GM12878 (cell line): ENCODE measurements around the gene RNF186. TPM values are rescaled to one million over a fixed set of nuclear protein-coding genes. Genes with fewer than 3 reads are reported as not detected.

Experiments
- ATAC-seq: fragments of 200-7000 bp; cut with Tn5 transposase; 3 replicates; pipeline ENCODE4 v1.9.1; 2020; ENCODE audit warnings: mild to moderate bottlenecking, moderate library complexity
- BruUV-seq: library from RNA; stranded (reverse); fragments of 400-500 nt; replicated peaks from 2 replicates; lab custom pipeline; 2021; lab: Mats Ljungman, UMichigan
- CTCF ChIA-PET: fragments of 300-600 bp; sonication (Branson Sonifier 250); formaldehyde crosslinking; extraction: SDS; loops from one replicate; lab custom pipeline; 2021; ENCODE audit warnings: inconsistent platforms; lab: Yijun Ruan, JAX
- POLR2A ChIA-PET: fragments of 350-600 bp; formaldehyde crosslinking; extraction: SDS; loops from one replicate; lab custom pipeline; 2021; ENCODE audit warnings: inconsistent platforms; lab: Charles Lee
- RAD21 ChIA-PET: fragments of 300-600 bp; sonication (Branson Sonifier 250); formaldehyde crosslinking; loops from one replicate; lab custom pipeline; 2023; ENCODE audit warnings: antibody characterized with exemption; ENCODE audit not compliant: unreplicated experiment; lab: Charles Lee
- SMC1A ChIA-PET: fragments of 300-600 bp; sonication (Branson Sonifier 250); formaldehyde crosslinking; loops from one replicate; lab custom pipeline; 2023; ENCODE audit not compliant: unreplicated experiment, uncharacterized antibody; lab: Charles Lee
- DNase-seq: peaks from one replicate; pipeline ENCODE4 v3.0.0-alpha.2; 2011; ENCODE audit warnings: low read depth, low spot score
- FAIRE-seq: peaks from 3 replicates; lab custom pipeline; 2011; peaks lifted over from hg19 to GRCh38; lab: Jason Lieb, UNC
- H2AFZ ChIP-seq: 2 replicates; pipeline ENCODE4 v1.6.0; 2011; ENCODE audit warnings: low read depth, low read length, control low read depth; ENCODE audit not compliant: control insufficient read depth
- H3K27ac ChIP-seq: 2 replicates; pipeline ENCODE4 v1.5.1; 2011; ENCODE audit warnings: control low read depth; ENCODE audit not compliant: control insufficient read depth, insufficient read depth
- H3K27me3 ChIP-seq, 2 experiments: replicated peaks in 1 of 2; 2 replicates each; pipeline versions ENCODE4 v1.6.0 to v1.6.1; 2011; ENCODE audit warnings: low read length in 1 of 2; ENCODE audit not compliant: control insufficient read depth in 2 of 2, insufficient read depth in 2 of 2
- H3K36me3 ChIP-seq, 2 experiments: 2 replicates each; pipeline ENCODE4 v1.5.1; 2011; ENCODE audit warnings: low read length in 1 of 2; ENCODE audit not compliant: control insufficient read depth in 2 of 2, insufficient read depth in 2 of 2
- H3K4me1 ChIP-seq: 2 replicates; pipeline ENCODE4 v1.6.1; 2011; ENCODE audit warnings: mild to moderate bottlenecking, low read length, moderate library complexity, mixed read lengths; ENCODE audit not compliant: control insufficient read depth, insufficient read depth
- H3K4me2 ChIP-seq: 2 replicates; pipeline ENCODE4 v1.6.0; 2011; ENCODE audit warnings: control low read depth; ENCODE audit not compliant: control insufficient read depth, insufficient read depth
- H3K4me3 ChIP-seq: fragments of 200-600 bp; sonication (generic); 2 replicates; pipeline ENCODE4 v1.5.1; 2016
- H3K79me2 ChIP-seq: 2 replicates; pipeline ENCODE4 v1.6.0; 2011; ENCODE audit warnings: low read length; ENCODE audit not compliant: control insufficient read depth, insufficient read depth
- H3K9ac ChIP-seq: 2 replicates; pipeline ENCODE4 v1.8.0; 2011; ENCODE audit warnings: low read length, control low read depth, mixed read lengths; ENCODE audit not compliant: control insufficient read depth, insufficient read depth
- H3K9me3 ChIP-seq: replicated peaks from 3 replicates; pipeline ENCODE4 v1.5.1; 2011; ENCODE audit warnings: mild to moderate bottlenecking, low read length; ENCODE audit not compliant: control insufficient read depth, insufficient read depth
- H4K20me1 ChIP-seq: 2 replicates; pipeline ENCODE4 v1.6.0; 2011; ENCODE audit not compliant: control insufficient read depth, insufficient read depth
- ASH2L ChIP-seq: fragments of 300-600, 200-600 bp; sonication (generic); IDR thresholded peaks from 2 replicates; pipeline ENCODE4 v1.6.1; 2017; ENCODE audit warnings: low read depth, mild to moderate bottlenecking, borderline replicate concordance
- CBX3 ChIP-seq: fragments of 200-600 bp; sonication (generic); IDR thresholded peaks from 2 replicates; pipeline ENCODE4 v1.6.1; 2016; ENCODE audit warnings: low read depth, borderline replicate concordance
- DPF2 ChIP-seq: fragments of 450-650 bp; IDR thresholded peaks from 2 replicates; pipeline ENCODE4 v1.6.1; 2017; ENCODE audit warnings: mild to moderate bottlenecking
- FOXM1 ChIP-seq: IDR thresholded peaks from 2 replicates; pipeline ENCODE4 v1.6.1; 2012; ENCODE audit warnings: low read depth, mild to moderate bottlenecking, inconsistent platforms, low read length, moderate library complexity
- GABPA ChIP-seq: IDR thresholded peaks from 2 replicates; pipeline ENCODE4 v1.6.1; 2014; ENCODE audit warnings: antibody characterized with exemption, low read depth, mild to moderate bottlenecking, inconsistent platforms
- HCFC1 ChIP-seq: fragments of 150-350 bp; IDR thresholded peaks from 2 replicates; pipeline ENCODE4 v1.6.1; 2014; ENCODE audit warnings: low read length
- HDAC6 ChIP-seq: fragments of 200-600 bp; sonication (generic); IDR thresholded peaks from one replicate; pipeline ENCODE4 v1.8.0; 2017; ENCODE audit warnings: antibody characterized with exemption; ENCODE audit not compliant: unreplicated experiment
- HDGF ChIP-seq: fragments of 450-650 bp; IDR thresholded peaks from 2 replicates; pipeline ENCODE4 v1.6.1; 2016; ENCODE audit warnings: antibody characterized with exemption
- NFIC ChIP-seq: IDR thresholded peaks from 2 replicates; pipeline ENCODE4 v1.6.1; 2012; ENCODE audit warnings: low read depth, mild to moderate bottlenecking, inconsistent platforms, low read length, moderate library complexity
- POLR2AphosphoS2 ChIP-seq: IDR thresholded peaks from 2 replicates; pipeline ENCODE4 v1.6.1; 2011; ENCODE audit warnings: low read depth, mild to moderate bottlenecking, low read length, improper control_type of control experiment, moderate library complexity
- POU2F2 ChIP-seq: IDR thresholded peaks from 3 replicates; pipeline ENCODE4 v1.6.1; 2011; ENCODE audit warnings: low read depth, mild to moderate bottlenecking, low read length, borderline replicate concordance
- RCOR1 ChIP-seq: conservative IDR thresholded peaks from 2 replicates; pipeline ENCODE4 v1.6.1; 2012; ENCODE audit warnings: low read depth, low read length, improper control_type of control experiment
- SIN3A ChIP-seq: IDR thresholded peaks from 2 replicates; pipeline ENCODE4 v1.6.1; 2012; ENCODE audit warnings: low read depth, low read length, improper control_type of control experiment
- STAT1 ChIP-seq: fragments of 450-650 bp; conservative IDR thresholded peaks from 2 replicates; pipeline ENCODE4 v1.6.1; 2014; ENCODE audit warnings: antibody characterized with exemption, mild to moderate bottlenecking
- SUPT20H ChIP-seq: IDR thresholded peaks from 2 replicates; pipeline ENCODE4 v1.6.1; 2011; ENCODE audit warnings: low read depth, mild to moderate bottlenecking, low read length, moderate library complexity, borderline replicate concordance; ENCODE audit not compliant: control insufficient read depth
- TCF3 ChIP-seq: IDR thresholded peaks from 2 replicates; pipeline ENCODE4 v1.6.1; 2012; ENCODE audit warnings: low read depth, mild to moderate bottlenecking, low read length, borderline replicate concordance; ENCODE audit not compliant: insufficient read depth
- TCF7 ChIP-seq: IDR thresholded peaks from 2 replicates; pipeline ENCODE4 v1.6.1; 2014; ENCODE audit warnings: antibody characterized with exemption, borderline replicate concordance
- YBX1 ChIP-seq: fragments of 450-650 bp; IDR thresholded peaks from 2 replicates; pipeline ENCODE4 v1.6.1; 2016; ENCODE audit warnings: antibody characterized with exemption
- WGBS: methylation state at CpG from one replicate; pipeline ENCODE4 v1.1.6; 2016; ENCODE audit warnings: low lambda C conversion rate; ENCODE audit not compliant: insufficient replicate concordance, insufficient coverage; ENCODE audit errors: missing lambda C conversion rate; 5-methylcytosine and 5-hydroxymethylcytosine counted together
- in situ Hi-C: fragments of 300-500 bp; cut with MboI; formaldehyde crosslinking; loops from 9 replicates; pipeline ENCODE4 v1.14.3; 2018; ENCODE audit warnings: mixed read lengths
- intact Hi-C: fragments of 100-400 bp; cut with micrococcal nuclease; formaldehyde crosslinking; loops from one replicate; pipeline ENCODE4 v1.14.2; 2022; ENCODE audit not compliant: unreplicated experiment
- polyA plus RNA-seq, 11 experiments: library from polyadenylated mRNA; depleted of rRNA in 4 of 11; unstranded in 6 of 11; stranded (reverse) in 5 of 11; fragments of >200 nt; fragmentation: Nextera tagmentation in 4 of 11; fragmentation: Illumina TruSeq in 1 of 11; extraction: Ambion mirVana in 4 of 11; extraction: Trizol in 1 of 11; gene quantifications; 1 replicate in 1 of 11; 2 replicates in 10 of 11; pipeline versions ENCODE4 v1.2.1 to v1.2.3, GENCODE V29; 2011 to 2016; ENCODE audit warnings: inconsistent platforms in 2 of 11, missing spikeins in 2 of 11, low read depth in 1 of 11
- total RNA-seq, 4 experiments: library from RNA; depleted of rRNA in 3 of 4; stranded (reverse); fragments of >200 nt in 3 of 4; fragmentation: Illumina TruSeq in 1 of 4; extraction: Trizol in 1 of 4; gene quantifications; 2 replicates each; pipeline versions ENCODE4 v1.2.1 to v1.2.3, GENCODE V29; 2013 to 2021
- TF ChIP-seq, protein P1 (sequence below): IDR thresholded peaks from 2 replicates; pipeline ENCODE4 v1.6.1; 2012; ENCODE audit warnings: low read length, inconsistent platforms
- TF ChIP-seq, protein P2 (sequence below): IDR thresholded peaks from 2 replicates; pipeline ENCODE4 v1.6.1; 2011; ENCODE audit warnings: mild to moderate bottlenecking, low read depth, low read length, moderate library complexity; ENCODE audit not compliant: insufficient replicate concordance

RNF186 gene
- total and polyA plus RNA-seq, 10 of the 15 experiments (the other 5 are each of a cell fraction or from before 2014, with no cell fraction given), result not detected

DNA sequence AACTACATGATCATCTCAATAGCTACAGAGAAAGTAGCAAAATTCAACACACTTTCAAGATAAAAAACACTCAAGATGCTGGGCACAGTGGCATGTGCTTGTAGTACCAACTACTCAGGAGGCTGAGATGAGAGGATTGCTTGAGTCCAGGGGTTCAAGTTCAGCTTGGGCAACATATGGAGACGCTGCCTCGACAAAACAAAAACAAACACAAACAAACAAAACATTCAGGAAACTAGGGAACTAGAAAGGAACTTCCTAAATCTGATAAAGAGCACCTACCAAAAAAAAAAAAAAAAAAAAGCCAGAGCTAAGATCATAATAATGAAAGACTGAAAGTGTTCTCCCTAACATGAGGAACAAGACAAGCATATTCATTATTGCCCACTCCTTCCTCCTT, 22.8 kb upstream of the RNF186 start:
- H4K20me1 ChIP-seq, result no peaks in the 10 kb centered on the region
- no peaks in the 10 kb centered on the region for H3K79me2 ChIP-seq
- H3K4me2 ChIP-seq, result no peak overlapping the region
- no peak overlapping the region for H2AFZ ChIP-seq
- no TSS peak for BruUV-seq
- no peaks in the 10 kb centered on the region for H3K27me3 ChIP-seq
- no peaks in the 10 kb centered on the region for H3K36me3 ChIP-seq
- H3K4me1 ChIP-seq, result no peaks in the 10 kb centered on the region
- intact Hi-C loops, result no loop called here
- H3K9me3 ChIP-seq, result no peaks in the 10 kb centered on the region
- no peak overlapping the region for H3K27ac ChIP-seq
- DNase-seq, result no peak
- RAD21 ChIA-PET, result no interaction called here
- TF ChIP-seq CBX3, result no peak
- no peak for TF ChIP-seq ASH2L
- TF ChIP-seq SIN3A, result no peak
- no peak for TF ChIP-seq HCFC1
- no peak for TF ChIP-seq POLR2AphosphoS2
- TF ChIP-seq HDAC6, result no peak
- TF ChIP-seq RCOR1, result no peak
- TF ChIP-seq YBX1, result no peak
- TF ChIP-seq GABPA, result no peak
- TF ChIP-seq STAT1, result no peak
- TF ChIP-seq, all 136 proteins: peak for 0
- no peak overlapping the region for H3K9ac ChIP-seq
- 0% methylated on average over 2 of the region's 2 CpGs for WGBS
- in situ Hi-C loops, result no loop called here
- H3K4me3 ChIP-seq, result no peak overlapping the region
- ChIA-PET SMC1A (no interaction called here), POLR2A (no interaction called here), CTCF (no interaction called here)
- FAIRE-seq (no peak), ATAC-seq (no peak)

DNA sequence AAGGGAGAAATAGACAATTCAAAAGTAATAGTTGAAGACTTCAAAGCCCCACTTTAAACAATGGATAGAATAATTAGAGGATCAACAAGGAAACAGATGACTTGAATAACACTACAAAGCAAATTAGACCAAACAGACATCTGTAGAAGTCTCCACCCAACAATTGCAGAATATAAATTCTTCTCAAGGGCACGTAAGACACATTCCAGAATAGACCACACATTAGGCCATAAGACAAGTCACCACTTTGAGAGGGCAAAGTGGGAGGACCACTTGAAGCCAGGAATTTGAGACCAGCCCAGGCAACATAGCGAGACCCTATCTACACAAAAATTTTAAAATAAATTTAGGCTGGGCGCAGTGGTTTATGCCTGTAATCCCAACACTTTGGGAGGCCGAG, 20.5 kb upstream of the RNF186 start:
- FAIRE-seq (no peak), ATAC-seq (no peak), DNase-seq (no peak)
- no peaks in the 10 kb centered on the region for H3K27me3 ChIP-seq
- CTCF ChIA-PET, result no interaction called here
- H3K79me2 ChIP-seq, result no peaks in the 10 kb centered on the region
- 48% methylated on average over 4 of the region's 4 CpGs for WGBS
- no peak overlapping the region for H3K9ac ChIP-seq
- no peak overlapping the region for H3K4me2 ChIP-seq
- in situ Hi-C loops (no loop called here), intact Hi-C loops (no loop called here)
- H2AFZ ChIP-seq, result no peak overlapping the region
- no TSS peak for BruUV-seq
- no peaks in the 10 kb centered on the region for H3K36me3 ChIP-seq
- peaks cover 3% of the 10 kb centered on the region; the same call in 2 of the 3 replicates for H3K9me3 ChIP-seq
- no peaks in the 10 kb centered on the region for H3K4me1 ChIP-seq
- SMC1A ChIA-PET, result no interaction called here
- POLR2A ChIA-PET, result no interaction called here
- no peak overlapping the region for H3K27ac ChIP-seq
- RAD21 ChIA-PET, result no interaction called here
- no peak overlapping the region for H3K4me3 ChIP-seq
- no peaks in the 10 kb centered on the region for H4K20me1 ChIP-seq
- TF ChIP-seq, protein P1, sequence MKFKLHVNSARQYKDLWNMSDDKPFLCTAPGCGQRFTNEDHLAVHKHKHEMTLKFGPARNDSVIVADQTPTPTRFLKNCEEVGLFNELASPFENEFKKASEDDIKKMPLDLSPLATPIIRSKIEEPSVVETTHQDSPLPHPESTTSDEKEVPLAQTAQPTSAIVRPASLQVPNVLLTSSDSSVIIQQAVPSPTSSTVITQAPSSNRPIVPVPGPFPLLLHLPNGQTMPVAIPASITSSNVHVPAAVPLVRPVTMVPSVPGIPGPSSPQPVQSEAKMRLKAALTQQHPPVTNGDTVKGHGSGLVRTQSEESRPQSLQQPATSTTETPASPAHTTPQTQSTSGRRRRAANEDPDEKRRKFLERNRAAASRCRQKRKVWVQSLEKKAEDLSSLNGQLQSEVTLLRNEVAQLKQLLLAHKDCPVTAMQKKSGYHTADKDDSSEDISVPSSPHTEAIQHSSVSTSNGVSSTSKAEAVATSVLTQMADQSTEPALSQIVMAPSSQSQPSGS, result no peak
- TF ChIP-seq POU2F2 (no peak), HDGF (no peak), SUPT20H (no peak), TCF3 (no peak), FOXM1 (no peak), DPF2 (no peak), NFIC (no peak), TCF7 (no peak)
- TF ChIP-seq, protein P2, sequence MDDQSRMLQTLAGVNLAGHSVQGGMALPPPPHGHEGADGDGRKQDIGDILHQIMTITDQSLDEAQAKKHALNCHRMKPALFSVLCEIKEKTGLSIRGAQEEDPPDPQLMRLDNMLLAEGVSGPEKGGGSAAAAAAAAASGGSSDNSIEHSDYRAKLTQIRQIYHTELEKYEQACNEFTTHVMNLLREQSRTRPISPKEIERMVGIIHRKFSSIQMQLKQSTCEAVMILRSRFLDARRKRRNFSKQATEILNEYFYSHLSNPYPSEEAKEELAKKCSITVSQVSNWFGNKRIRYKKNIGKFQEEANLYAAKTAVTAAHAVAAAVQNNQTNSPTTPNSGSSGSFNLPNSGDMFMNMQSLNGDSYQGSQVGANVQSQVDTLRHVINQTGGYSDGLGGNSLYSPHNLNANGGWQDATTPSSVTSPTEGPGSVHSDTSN, result no peak
